Measurements from ENCODE around the gene PAWR. TPM values are rescaled to one million over a fixed set of nuclear protein-coding genes. Genes with fewer than 3 reads are reported as not detected.
"Not testable (repeated sequence)": the region's sequence is repeated elsewhere in the genome, so short reads cannot be mapped to it uniquely, and the experiment has no call there.

Gene PAWR
- total and polyA plus RNA-seq, 2 experiments from 2014 or later, result 54.4 to 62.6 TPM

DNA sequence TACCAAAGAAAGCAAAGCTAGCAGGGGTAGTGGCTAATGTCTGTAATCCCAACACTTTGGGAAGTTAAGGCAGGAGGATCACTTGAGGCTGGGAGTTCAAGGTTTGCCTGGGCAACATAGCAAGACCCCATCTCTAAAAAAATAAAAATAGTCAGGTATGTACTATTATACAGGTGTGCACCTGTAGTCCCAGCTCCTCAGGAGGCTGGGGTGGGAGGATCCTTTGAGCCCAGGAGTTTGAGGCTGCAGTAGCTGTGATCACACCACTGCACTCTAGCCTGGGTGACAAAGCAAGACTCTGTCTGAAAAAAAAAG is 142.2 kb downstream of the PAWR start:
- peaks cover 56% of the 10 kb centered on the region for H3F3A ChIP-seq (ENCODE audit: insufficient read depth)
- TF ChIP-seq EZH2 (IDR thresholded peaks at IDR 0.05; ENCODE audit: insufficient read depth, poor library complexity, severe bottlenecking), result no peak
- no peak for TF ChIP-seq EZH2phosphoT487 (IDR thresholded peaks at IDR 0.05; ENCODE audit: insufficient read depth, low read depth)
- no peaks in the 10 kb centered on the region for H4K20me1 ChIP-seq (ENCODE audit: insufficient read depth)
- H3K79me2 ChIP-seq (ENCODE audit: insufficient read depth), result no peaks in the 10 kb centered on the region; the same call in 1 of the 2 replicates
- H3K36me3 ChIP-seq (ENCODE audit: low read depth), result peaks cover 12% of the 10 kb centered on the region; the same call in 1 of the 2 replicates
- DNase-seq, result no peak
- in situ Hi-C loops (cut with MboI), result no loop called here
- H3K9ac ChIP-seq, result peak overlapping the region; percentile 48
- H3K27me3 ChIP-seq (replicated peaks; ENCODE audit: insufficient read depth), result no peaks in the 10 kb centered on the region
- H3K9me2 ChIP-seq (ENCODE audit: insufficient read depth), result no peaks in the 10 kb centered on the region
- H3K27ac ChIP-seq, result peak overlapping the region; percentile 74
- H3K4me1 ChIP-seq (ENCODE audit: insufficient read depth), result peaks cover 47% of the 10 kb centered on the region
- no peaks in the 10 kb centered on the region for H3K9me3 ChIP-seq (ENCODE audit: low read depth)
- no peak overlapping the region for H3K4me3 ChIP-seq
- no peak overlapping the region for H2AFZ ChIP-seq
- peak overlapping the region; percentile 60 for H3K4me2 ChIP-seq (ENCODE audit: unreplicated experiment)

DNA sequence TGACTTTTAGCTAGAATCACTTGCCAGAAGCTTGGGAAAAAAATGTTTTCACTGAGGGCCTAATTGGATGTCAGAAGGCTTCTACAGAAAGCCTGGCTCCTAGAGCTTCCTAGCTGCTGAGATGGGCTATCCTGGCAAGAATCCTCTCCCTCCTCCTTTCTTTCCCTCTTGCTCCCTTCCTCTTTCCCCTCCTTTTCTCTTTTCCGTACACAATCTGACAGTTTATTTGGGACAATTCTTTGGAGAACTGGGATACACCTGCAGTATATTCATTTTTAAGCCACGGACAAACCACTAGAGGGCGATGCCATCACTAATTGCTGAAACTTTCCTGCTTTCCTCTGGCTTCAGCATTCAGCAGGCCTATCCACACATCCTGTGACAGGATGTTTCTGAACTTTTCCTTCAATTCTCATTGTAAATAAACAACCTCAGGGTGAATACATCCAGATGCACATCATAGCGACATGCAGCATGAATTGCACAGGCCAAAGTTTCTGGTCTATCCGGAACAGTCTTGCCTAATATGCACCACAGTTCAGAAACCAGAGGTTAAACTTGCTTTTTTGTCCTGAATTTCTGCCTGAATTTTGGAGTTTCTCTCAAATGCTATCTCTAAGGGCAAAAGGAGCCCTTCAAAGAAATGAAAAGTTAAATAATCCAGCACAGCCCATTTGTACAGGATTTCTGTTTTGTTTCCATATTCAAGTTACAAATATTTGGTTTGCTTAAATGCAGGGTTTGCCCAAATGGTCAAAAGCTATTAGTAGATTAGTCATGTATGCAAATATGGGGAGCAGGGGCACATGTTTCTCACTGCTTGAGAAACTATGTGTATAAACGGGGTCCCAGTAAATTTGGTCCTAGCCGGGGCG is 142.8 kb downstream of the PAWR start:
- TF ChIP-seq EZH2 (IDR thresholded peaks at IDR 0.05; ENCODE audit: insufficient read depth, poor library complexity, severe bottlenecking) (no peak), EZH2phosphoT487 (IDR thresholded peaks at IDR 0.05; ENCODE audit: insufficient read depth, low read depth) (no peak)
- H3K4me3 ChIP-seq, result peak overlapping the region; percentile 30
- no peaks in the 10 kb centered on the region for H4K20me1 ChIP-seq (ENCODE audit: insufficient read depth)
- peak overlapping the region; percentile 48 for H3K9ac ChIP-seq
- H3K4me2 ChIP-seq (ENCODE audit: unreplicated experiment), result peak overlapping the region; percentile 60
- 40 to 42% methylated on average over 8 of the region's 8 CpGs for WGBS, 2 experiments (ENCODE audit: low coverage in 1 of 2, low lambda C conversion rate in 2 of 2, missing lambda C conversion rate in 2 of 2)
- H3F3A ChIP-seq (ENCODE audit: insufficient read depth), result peaks cover 56% of the 10 kb centered on the region
- no peak overlapping the region for H2AFZ ChIP-seq
- no peaks in the 10 kb centered on the region for H3K27me3 ChIP-seq (replicated peaks; ENCODE audit: insufficient read depth)
- peak overlapping the region; percentile 74 for H3K27ac ChIP-seq
- no peaks in the 10 kb centered on the region for H3K9me3 ChIP-seq (ENCODE audit: low read depth)
- H3K79me2 ChIP-seq (ENCODE audit: insufficient read depth), result no peaks in the 10 kb centered on the region; the same call in 1 of the 2 replicates
- H3K9me2 ChIP-seq (ENCODE audit: insufficient read depth), result no peaks in the 10 kb centered on the region
- in situ Hi-C loops (cut with MboI), result no loop called here
- H3K36me3 ChIP-seq (ENCODE audit: low read depth), result peaks cover 6% of the 10 kb centered on the region; the same call in 1 of the 2 replicates
- DNase-seq, result peak; percentile 79
- peaks cover 50% of the 10 kb centered on the region for H3K4me1 ChIP-seq (ENCODE audit: insufficient read depth)

DNA sequence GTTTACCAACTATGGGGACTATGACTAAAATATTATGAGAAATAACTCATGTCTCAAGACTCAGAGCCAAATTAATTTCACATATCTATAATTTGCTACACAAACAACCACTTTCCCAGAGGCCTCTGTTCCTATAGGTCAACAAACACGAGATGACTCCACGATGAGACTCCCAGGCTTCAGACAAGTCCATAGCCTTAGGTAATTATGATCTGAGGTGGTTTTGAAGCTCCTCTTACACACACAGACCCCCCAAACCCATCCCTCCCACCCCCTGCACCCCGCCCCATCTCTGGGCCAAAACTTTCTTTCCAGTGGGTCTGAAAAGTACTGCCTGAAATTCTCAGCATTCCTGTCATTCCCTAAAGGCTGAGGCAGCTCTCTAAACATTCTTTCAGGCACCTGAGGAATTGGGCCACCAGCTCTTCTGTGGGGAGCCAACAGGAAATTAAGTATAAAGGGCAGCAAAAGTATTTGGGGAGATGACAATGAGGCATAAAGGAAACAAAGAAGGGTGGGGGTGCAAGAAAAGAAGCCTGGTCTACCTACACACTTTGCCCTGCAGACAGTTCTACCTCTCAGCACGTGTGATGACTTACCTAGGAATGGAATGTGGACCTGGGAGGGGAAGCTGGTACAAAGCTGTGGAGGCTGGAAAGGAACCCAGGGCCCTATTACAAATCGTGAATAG is 143.6 kb downstream of the PAWR start:
- WGBS, 2 experiments (ENCODE audit: low coverage in 1 of 2, low lambda C conversion rate in 2 of 2, missing lambda C conversion rate in 2 of 2), result 5 to 6% methylated on average over 5 of the region's 5 CpGs
- Histone ChIP-seq H3K9me3 (ENCODE audit: low read depth) (no peaks in the 10 kb centered on the region), H2AFZ (no peak overlapping the region), H3K27ac (peak overlapping the region; percentile 74), H3K36me3 (ENCODE audit: low read depth) (peaks cover 6% of the 10 kb centered on the region; the same call in 1 of the 2 replicates), H3K4me2 (ENCODE audit: unreplicated experiment) (peak overlapping the region; percentile 69), H3K79me2 (ENCODE audit: insufficient read depth) (no peaks in the 10 kb centered on the region; the same call in 1 of the 2 replicates), H3K4me3 (0 out of 2 replicates have a peak overlapping the region, but pooled peaks have one; percentile 5), H3K9ac (peak overlapping the region; percentile 26), H3K27me3 (replicated peaks; ENCODE audit: insufficient read depth) (no peaks in the 10 kb centered on the region), H3F3A (ENCODE audit: insufficient read depth) (peaks cover 56% of the 10 kb centered on the region), H3K9me2 (ENCODE audit: insufficient read depth) (no peaks in the 10 kb centered on the region), H3K4me1 (ENCODE audit: insufficient read depth) (peaks cover 50% of the 10 kb centered on the region), H4K20me1 (ENCODE audit: insufficient read depth) (no peaks in the 10 kb centered on the region)
- no peak for TF ChIP-seq EZH2 (IDR thresholded peaks at IDR 0.05; ENCODE audit: insufficient read depth, poor library complexity, severe bottlenecking)
- TF ChIP-seq EZH2phosphoT487 (IDR thresholded peaks at IDR 0.05; ENCODE audit: insufficient read depth, low read depth), result no peak
- DNase-seq, result peak; percentile 89
- in situ Hi-C loops (cut with MboI), result no loop called here

DNA sequence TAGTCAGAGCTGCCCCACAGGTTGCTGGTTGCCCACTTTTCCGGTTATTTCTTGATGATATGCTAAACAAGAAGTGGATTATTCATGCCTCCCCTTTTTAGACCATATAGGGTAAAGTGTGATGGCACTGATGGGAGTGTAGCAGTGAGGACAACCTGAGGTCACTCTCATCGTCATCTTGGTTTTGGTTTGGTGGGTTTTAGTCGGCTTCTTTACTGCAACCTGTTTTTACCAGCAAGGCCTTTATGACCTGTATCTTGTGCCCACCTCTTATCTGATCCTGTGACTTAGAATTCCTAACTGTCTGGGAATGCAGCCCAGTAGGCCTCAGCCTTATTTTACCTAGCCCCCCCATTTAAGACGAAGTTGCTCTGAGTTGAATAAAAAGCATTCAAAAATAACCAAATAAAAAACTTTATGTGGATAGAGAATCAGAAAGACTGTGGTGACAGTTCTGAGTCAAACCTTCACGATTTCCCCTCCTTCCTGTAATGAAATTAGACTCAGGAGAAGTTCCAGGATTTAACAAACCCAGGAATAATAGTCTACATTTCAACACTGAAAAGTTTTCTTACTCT is 144.2 kb downstream of the PAWR start:
- no peaks in the 10 kb centered on the region for H3K27me3 ChIP-seq (replicated peaks; ENCODE audit: insufficient read depth)
- peak overlapping the region; percentile 69 for H3K4me2 ChIP-seq (ENCODE audit: unreplicated experiment)
- 0 out of 2 replicates have a peak overlapping the region, but pooled peaks have one; percentile 2 for H3K4me3 ChIP-seq
- H3K79me2 ChIP-seq (ENCODE audit: insufficient read depth), result no peaks in the 10 kb centered on the region; the same call in 1 of the 2 replicates
- TF ChIP-seq EZH2phosphoT487 (IDR thresholded peaks at IDR 0.05; ENCODE audit: insufficient read depth, low read depth) (no peak), EZH2 (IDR thresholded peaks at IDR 0.05; ENCODE audit: insufficient read depth, poor library complexity, severe bottlenecking) (no peak)
- no peak overlapping the region for H2AFZ ChIP-seq
- peak; percentile 25 for DNase-seq
- 22 to 26% methylated on average over 5 of the region's 5 CpGs for WGBS, 2 experiments (ENCODE audit: low coverage in 1 of 2, low lambda C conversion rate in 2 of 2, missing lambda C conversion rate in 2 of 2)
- H3F3A ChIP-seq (ENCODE audit: insufficient read depth), result peaks cover 52% of the 10 kb centered on the region
- H3K36me3 ChIP-seq (ENCODE audit: low read depth), result peaks cover 6% of the 10 kb centered on the region; the same call in 1 of the 2 replicates
- H3K4me1 ChIP-seq (ENCODE audit: insufficient read depth), result peaks cover 50% of the 10 kb centered on the region
- in situ Hi-C loops (cut with MboI), result no loop called here
- peak overlapping the region; percentile 26 for H3K9ac ChIP-seq
- no peaks in the 10 kb centered on the region for H3K9me3 ChIP-seq (ENCODE audit: low read depth)
- H3K27ac ChIP-seq, result peak overlapping the region; percentile 74
- H4K20me1 ChIP-seq (ENCODE audit: insufficient read depth), result no peaks in the 10 kb centered on the region
- H3K9me2 ChIP-seq (ENCODE audit: insufficient read depth), result no peaks in the 10 kb centered on the region

DNA sequence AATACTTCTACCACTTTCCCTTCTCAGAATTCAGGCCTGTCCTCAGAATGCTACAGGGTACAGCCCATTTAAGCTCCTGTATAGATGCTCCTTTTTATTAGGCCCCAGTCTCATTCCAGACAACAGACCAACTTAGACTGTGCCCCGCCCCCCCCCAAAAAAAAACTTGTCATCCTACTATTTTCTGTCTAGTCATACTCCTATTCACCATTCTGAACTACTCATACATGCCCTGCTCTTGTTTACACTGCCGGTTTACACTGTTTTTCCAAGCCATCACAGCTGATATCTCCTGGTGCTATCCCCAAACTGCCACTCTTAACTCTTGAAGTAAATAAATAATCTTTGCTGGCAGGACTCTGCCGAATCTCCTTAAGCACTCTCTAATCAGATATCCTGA is 146.3 kb downstream of the PAWR start:
- H3K36me3 ChIP-seq (ENCODE audit: low read depth); in situ Hi-C loops (cut with MboI); H3K4me3 ChIP-seq; H4K20me1 ChIP-seq (ENCODE audit: insufficient read depth); H3K9ac ChIP-seq; H2AFZ ChIP-seq; H3K79me2 ChIP-seq (ENCODE audit: insufficient read depth); H3K9me2 ChIP-seq (ENCODE audit: insufficient read depth); H3K27me3 ChIP-seq (replicated peaks; ENCODE audit: insufficient read depth); H3K4me2 ChIP-seq (ENCODE audit: unreplicated experiment); H3K9me3 ChIP-seq (ENCODE audit: low read depth): not testable (repeated sequence)
- Histone ChIP-seq H3K27ac (peak overlapping the region; percentile 30; the same call in 1 of the 2 replicates), H3K4me1 (ENCODE audit: insufficient read depth) (peaks cover 43% of the 10 kb centered on the region), H3F3A (ENCODE audit: insufficient read depth) (peaks cover 38% of the 10 kb centered on the region)
- peak; percentile 48 for DNase-seq
- 58 to 64% methylated on average over 3 of the region's 3 CpGs for WGBS, 2 experiments (ENCODE audit: low coverage in 1 of 2, low lambda C conversion rate in 2 of 2, missing lambda C conversion rate in 2 of 2)
